H9 (cell line): ENCODE data around the gene MEFV. TPM values are rescaled to one million over a fixed set of nuclear protein-coding genes. Genes with fewer than 3 reads are reported as not detected.

Experiments
- DNase-seq: peaks from one replicate; pipeline ENCODE4 v3.0.0-alpha.2; 2017
- H2AFZ ChIP-seq: one replicate; pipeline ENCODE4 v1.6.1; 2013; ENCODE audit warnings: mild to moderate bottlenecking, low read length, control low read depth, moderate library complexity
- H2AK5ac ChIP-seq: 2 replicates; pipeline ENCODE4 v1.6.1; 2013; ENCODE audit warnings: low read length, control low read depth, mixed read lengths; ENCODE audit not compliant: insufficient read length
- H2BK120ac ChIP-seq: one replicate; pipeline ENCODE4 v1.6.1; 2013; ENCODE audit warnings: low read depth, mild to moderate bottlenecking, low read length, control low read depth, inconsistent platforms; ENCODE audit not compliant: poor library complexity, severe bottlenecking
- H2BK12ac ChIP-seq: 2 replicates; pipeline ENCODE4 v1.6.1; 2013; ENCODE audit warnings: low read length, control low read depth, mixed read lengths, low read depth; ENCODE audit not compliant: insufficient read length
- H2BK15ac ChIP-seq: 2 replicates; pipeline ENCODE4 v1.6.1; 2013; ENCODE audit warnings: low read depth, low read length, control low read depth
- H2BK20ac ChIP-seq: one replicate; pipeline ENCODE4 v1.6.1; 2013; ENCODE audit warnings: low read depth, mild to moderate bottlenecking, low read length, control low read depth, inconsistent platforms; ENCODE audit not compliant: poor library complexity, severe bottlenecking
- H2BK5ac ChIP-seq: 2 replicates; pipeline ENCODE4 v1.6.1; 2013; ENCODE audit warnings: low read length, control low read depth, mixed read lengths; ENCODE audit not compliant: insufficient read length
- H3K14ac ChIP-seq: 2 replicates; pipeline ENCODE4 v1.6.1; 2013; ENCODE audit warnings: low read length, control low read depth; ENCODE audit not compliant: insufficient read depth
- H3K18ac ChIP-seq: 2 replicates; pipeline ENCODE4 v1.6.1; 2013; ENCODE audit warnings: low read depth, mild to moderate bottlenecking, mixed read lengths, low read length, control low read depth; ENCODE audit not compliant: insufficient read length
- H3K23ac ChIP-seq: 2 replicates; pipeline ENCODE4 v1.6.1; 2013; ENCODE audit warnings: low read length, control low read depth, mixed read lengths, low read depth; ENCODE audit not compliant: insufficient read length
- H3K23me2 ChIP-seq: 2 replicates; pipeline ENCODE4 v1.6.1; 2013; ENCODE audit warnings: low read depth, mild to moderate bottlenecking, mixed read lengths, low read length, control low read depth; ENCODE audit not compliant: insufficient read length, poor library complexity, severe bottlenecking
- H3K27ac ChIP-seq: 2 replicates; pipeline ENCODE4 v1.5.1; 2013; ENCODE audit warnings: low read length, control low read depth, mixed read lengths, low read depth; ENCODE audit not compliant: insufficient read length
- H3K27me3 ChIP-seq: 2 replicates; pipeline ENCODE4 v1.6.1; 2013; ENCODE audit warnings: low read length, control low read depth, inconsistent platforms; ENCODE audit not compliant: insufficient read depth
- H3K4ac ChIP-seq: 2 replicates; pipeline ENCODE4 v1.6.1; 2013; ENCODE audit warnings: low read depth, mild to moderate bottlenecking, control low read depth, inconsistent platforms, low read length, moderate library complexity
- H3K4me1 ChIP-seq: 2 replicates; pipeline ENCODE4 v1.6.1; 2013; ENCODE audit warnings: low read length, control low read depth, inconsistent platforms; ENCODE audit not compliant: insufficient read depth
- H3K4me2 ChIP-seq: 2 replicates; pipeline ENCODE4 v1.6.1; 2013; ENCODE audit warnings: low read length, control low read depth, mixed read lengths; ENCODE audit not compliant: insufficient read length, insufficient read depth
- H3K56ac ChIP-seq: 2 replicates; pipeline ENCODE4 v1.6.1; 2013; ENCODE audit warnings: low read depth, mild to moderate bottlenecking, mixed read lengths, low read length, control low read depth; ENCODE audit not compliant: insufficient read length
- H3K79me1 ChIP-seq: 2 replicates; pipeline ENCODE4 v1.6.1; 2013; ENCODE audit warnings: low read depth, mild to moderate bottlenecking, moderate library complexity, low read length, control low read depth, inconsistent platforms; ENCODE audit not compliant: insufficient read depth, poor library complexity, severe bottlenecking
- H3K79me2 ChIP-seq: 2 replicates; pipeline ENCODE4 v1.6.1; 2013; ENCODE audit warnings: low read length, control low read depth, inconsistent platforms; ENCODE audit not compliant: insufficient read depth
- H3K9ac ChIP-seq: 2 replicates; pipeline ENCODE4 v1.6.1; 2013; ENCODE audit warnings: low read length, control low read depth, mixed read lengths; ENCODE audit not compliant: insufficient read length; ENCODE audit errors: extremely low read depth
- H3K9me3 ChIP-seq: one replicate; pipeline ENCODE4 v1.6.1; 2013; ENCODE audit warnings: low read depth, low read length, inconsistent platforms; ENCODE audit not compliant: control insufficient read depth
- H3T11ph ChIP-seq: one replicate; pipeline ENCODE4 v1.6.1; 2013; ENCODE audit warnings: mild to moderate bottlenecking, low read length, control low read depth, inconsistent platforms
- H4K20me1 ChIP-seq: one replicate; pipeline ENCODE4 v1.6.1; 2013; ENCODE audit not compliant: control insufficient read depth, insufficient read length, insufficient read depth
- H4K5ac ChIP-seq: 2 replicates; pipeline ENCODE4 v1.6.1; 2013; ENCODE audit warnings: low read depth, mild to moderate bottlenecking, mixed read lengths, low read length, control low read depth; ENCODE audit not compliant: insufficient read length
- H4K8ac ChIP-seq: replicated peaks from 2 replicates; pipeline ENCODE4 v1.6.1; 2013; ENCODE audit warnings: low read length, control low read depth, mixed read lengths, low read depth; ENCODE audit not compliant: insufficient read length
- H4K91ac ChIP-seq: 2 replicates; pipeline ENCODE4 v1.6.1; 2013; ENCODE audit warnings: low read depth, mild to moderate bottlenecking, moderate library complexity, mixed read lengths, low read length, control low read depth; ENCODE audit not compliant: insufficient read length
- H3K27ac Mint-ChIP-seq, 3 experiments: 2 replicates in 2 of 3; 3 replicates in 1 of 3; pipeline ENCODE4 v1.8.0; 2020 to 2021; ENCODE audit warnings: mixed read lengths in 3 of 3, mild to moderate bottlenecking in 1 of 3, moderate library complexity in 1 of 3
- H3K27me3 Mint-ChIP-seq: 2 replicates; pipeline ENCODE4 v1.8.0; 2021; ENCODE audit warnings: low read depth, mild to moderate bottlenecking, moderate library complexity, mixed read lengths
- H3K36me3 Mint-ChIP-seq, 3 experiments: 2 replicates in 2 of 3; 3 replicates in 1 of 3; pipeline ENCODE4 v1.8.0; 2020 to 2021; ENCODE audit warnings: low read depth in 3 of 3, mixed read lengths in 3 of 3; ENCODE audit not compliant: insufficient read depth in 1 of 3
- H3K4me1 Mint-ChIP-seq, 2 experiments: 2 replicates each; pipeline ENCODE4 v1.8.0; 2020; ENCODE audit warnings: mixed read lengths in 2 of 2
- H3K4me3 Mint-ChIP-seq, 2 experiments: 2 replicates in 1 of 2; 3 replicates in 1 of 2; pipeline ENCODE4 v1.8.0; 2020 to 2021; ENCODE audit warnings: mild to moderate bottlenecking in 2 of 2, mixed read lengths in 2 of 2, moderate library complexity in 1 of 2
- H3K9me3 Mint-ChIP-seq, 2 experiments: 2 replicates in 1 of 2; 3 replicates in 1 of 2; pipeline ENCODE4 v1.8.0; 2020; ENCODE audit warnings: mild to moderate bottlenecking in 2 of 2, mixed read lengths in 2 of 2, moderate library complexity in 1 of 2
- WGBS: extraction: QIAGEN DNeasy Blood & Tissue Kit; methylation state at CpG from one replicate; pipeline ENCODE4 v1.1.7; 2013; ENCODE audit warnings: missing lambda C conversion rate, low lambda C conversion rate, mixed read lengths; ENCODE audit not compliant: insufficient read length; ENCODE audit errors: extremely low coverage; 5-methylcytosine and 5-hydroxymethylcytosine counted together
- total RNA-seq: library from RNA; stranded (reverse); gene quantifications from 2 replicates; pipeline ENCODE4 v1.2.1, GENCODE V29; 2021
- TF ChIP-seq, protein P1 (sequence below): fragments of 200-600 bp; sonication (generic); conservative IDR thresholded peaks from 3 replicates; pipeline ENCODE4 v1.8.0; 2021; ENCODE audit warnings: antibody characterized with exemption, mild to moderate bottlenecking

Gene MEFV
- total RNA-seq, 1 experiment from 2014 or later: not detected

DNA sequence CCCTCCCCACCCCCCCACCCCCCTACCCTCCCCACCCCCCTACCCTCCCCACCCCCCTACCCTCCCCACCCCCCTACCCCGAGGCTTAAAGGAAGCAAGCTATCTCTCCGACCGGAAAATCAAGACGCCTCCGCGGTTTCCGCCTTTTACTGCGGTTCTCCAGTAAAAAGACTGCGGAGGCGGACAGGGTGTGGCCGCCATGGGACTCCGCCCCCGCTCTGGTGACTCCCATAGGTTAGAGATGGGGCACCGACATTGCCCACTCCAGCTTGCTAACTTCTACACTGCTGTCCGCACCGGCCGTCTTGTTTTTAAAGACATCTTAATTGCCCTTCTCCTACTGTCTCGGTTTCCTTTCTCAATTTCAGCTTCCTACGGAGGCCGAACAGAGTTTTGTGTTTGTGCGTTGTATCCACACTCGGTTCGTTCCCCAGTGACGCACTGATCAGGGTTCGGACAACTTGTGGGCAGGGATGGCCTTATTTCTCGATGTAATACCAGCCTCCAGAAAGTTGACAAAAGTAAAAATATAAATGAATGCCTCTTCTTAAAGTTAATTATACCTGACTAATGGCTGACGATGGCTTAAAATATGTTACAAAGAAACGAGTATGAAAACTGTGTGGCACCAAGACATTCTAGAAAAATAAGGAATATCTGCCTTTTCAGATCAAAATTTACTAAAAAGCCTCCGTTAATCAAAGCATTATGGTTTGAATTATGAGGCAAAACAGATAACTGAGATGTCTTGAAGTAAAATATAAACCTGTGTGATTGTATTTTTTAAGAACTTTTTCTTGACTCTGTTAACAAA is 20.4 kb downstream of the MEFV start:
- Histone ChIP-seq H3K27me3 (no peaks in the 10 kb centered on the region), H3K4me2 (no peak overlapping the region)
- TF ChIP-seq, protein P1, sequence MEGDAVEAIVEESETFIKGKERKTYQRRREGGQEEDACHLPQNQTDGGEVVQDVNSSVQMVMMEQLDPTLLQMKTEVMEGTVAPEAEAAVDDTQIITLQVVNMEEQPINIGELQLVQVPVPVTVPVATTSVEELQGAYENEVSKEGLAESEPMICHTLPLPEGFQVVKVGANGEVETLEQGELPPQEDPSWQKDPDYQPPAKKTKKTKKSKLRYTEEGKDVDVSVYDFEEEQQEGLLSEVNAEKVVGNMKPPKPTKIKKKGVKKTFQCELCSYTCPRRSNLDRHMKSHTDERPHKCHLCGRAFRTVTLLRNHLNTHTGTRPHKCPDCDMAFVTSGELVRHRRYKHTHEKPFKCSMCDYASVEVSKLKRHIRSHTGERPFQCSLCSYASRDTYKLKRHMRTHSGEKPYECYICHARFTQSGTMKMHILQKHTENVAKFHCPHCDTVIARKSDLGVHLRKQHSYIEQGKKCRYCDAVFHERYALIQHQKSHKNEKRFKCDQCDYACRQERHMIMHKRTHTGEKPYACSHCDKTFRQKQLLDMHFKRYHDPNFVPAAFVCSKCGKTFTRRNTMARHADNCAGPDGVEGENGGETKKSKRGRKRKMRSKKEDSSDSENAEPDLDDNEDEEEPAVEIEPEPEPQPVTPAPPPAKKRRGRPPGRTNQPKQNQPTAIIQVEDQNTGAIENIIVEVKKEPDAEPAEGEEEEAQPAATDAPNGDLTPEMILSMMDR: no peak

More for the DNA sequence above, 20.4 kb downstream of the MEFV start:
- no peak overlapping the region for H3K14ac ChIP-seq
- H2AK5ac ChIP-seq: no peak overlapping the region
- no peak overlapping the region for H3K18ac ChIP-seq
- H4K5ac ChIP-seq: no peak overlapping the region
- H4K8ac ChIP-seq: no peak overlapping the region
- no peak overlapping the region for H3K23ac ChIP-seq
- no peak overlapping the region for H4K91ac ChIP-seq
- H2BK120ac ChIP-seq: no peak overlapping the region
- no peaks in the 10 kb centered on the region for H3K79me2 ChIP-seq
- no peaks in the 10 kb centered on the region for H3K4me1 ChIP-seq
- H2BK12ac ChIP-seq: no peak overlapping the region
- peaks cover 3% of the 10 kb centered on the region for H3K79me1 ChIP-seq
- H2BK5ac ChIP-seq: no peak overlapping the region
- peaks cover 39 to 45% of the 10 kb centered on the region in 2 experiments for H3K9me3 Mint-ChIP-seq
- H3K36me3 Mint-ChIP-seq: peaks cover 25 to 30% (median 26%) of the 10 kb centered on the region in 3 experiments
- H3K27ac Mint-ChIP-seq: peak overlapping the region in 1 of 3 experiments; percentile 54; a peak in 1 of 7 replicates
- no peaks in the 10 kb centered on the region for H4K20me1 ChIP-seq
- no peak overlapping the region for H3K9ac ChIP-seq
- no peak overlapping the region for H2AFZ ChIP-seq
- DNase-seq: peak; percentile 72
- peaks cover 7% of the 10 kb centered on the region for H3K27me3 Mint-ChIP-seq
- H3K4me1 Mint-ChIP-seq: peaks cover 10 to 13% of the 10 kb centered on the region in 2 experiments
- H3K4me3 Mint-ChIP-seq: peak overlapping the region; percentile 42 to 75
- WGBS: no CpG with 5 or more reads among the region's 29 CpGs
- H2BK20ac ChIP-seq: no peak overlapping the region
- no peak overlapping the region for H3K56ac ChIP-seq
- H3K23me2 ChIP-seq: no peaks in the 10 kb centered on the region
- H2BK15ac ChIP-seq: 0 out of 2 replicates have a peak overlapping the region, but pooled peaks have one; percentile 37
- no peak overlapping the region for H3K4ac ChIP-seq
- H3T11ph ChIP-seq: no peak overlapping the region
- no peak overlapping the region for H3K27ac ChIP-seq
- H3K9me3 ChIP-seq: no peaks in the 10 kb centered on the region
